ENCODE results near the gene CFHR1.

- TF ChIP-seq ESRRG (CRISPR knock-in tag; IDR thresholded peaks at IDR 0.05) (no peak), CREB5 (CRISPR knock-in tag; IDR thresholded peaks at IDR 0.05; ENCODE audit: low read depth) (no peak)
Observed at GRCh38 chr1:196808529-196809235, 10.8 kb upstream of the CFHR1 start.

Data from SK-N-SH treated with all-trans-retinoic acid at 6 μM for 48 hours (cell line).